Lung (tissue), 12 donors: ENCODE data around the gene CDK2AP2. TPM values are rescaled to one million over a fixed set of nuclear protein-coding genes. Genes with fewer than 3 reads are reported as not detected.

Source experiments
- ATAC-seq: fragments of 200-7000 bp; cut with Tn5 transposase; one replicate; pipeline ENCODE4 v1.9.1; 2020; ENCODE audit warnings: moderate number of reproducible peaks; ENCODE audit not compliant: insufficient read depth, low FRiP score
- DNase-seq, 3 donors: peaks; one replicate each; pipeline ENCODE4 v3.0.0-alpha.2; 2013 to 2017
- H3K27ac ChIP-seq, 2 donors: one replicate each; pipeline ENCODE4 v1.5.1; 2013; ENCODE audit warnings: mild to moderate bottlenecking in 2 of 2, moderate library complexity in 2 of 2, control low read depth in 1 of 2, inconsistent platforms in 1 of 2, low read depth in 1 of 2, low read length in 1 of 2
- H3K27me3 ChIP-seq, 3 donors: one replicate each; pipeline ENCODE4 v1.5.1; 2013; ENCODE audit warnings: low read length in 2 of 3; ENCODE audit not compliant: control insufficient read depth in 3 of 3, insufficient read depth in 3 of 3
- H3K36me3 ChIP-seq, 4 donors: one replicate each; pipeline ENCODE4 v1.5.1; 2013; ENCODE audit warnings: low read length in 4 of 4, mild to moderate bottlenecking in 1 of 4, moderate library complexity in 1 of 4; ENCODE audit not compliant: control insufficient read depth in 4 of 4, insufficient read depth in 4 of 4
- H3K4me1 ChIP-seq, 5 donors: one replicate each; pipeline ENCODE4 v1.5.1; 2013; ENCODE audit warnings: low read length in 5 of 5, mild to moderate bottlenecking in 2 of 5, moderate library complexity in 1 of 5; ENCODE audit not compliant: control insufficient read depth in 5 of 5, insufficient read depth in 5 of 5
- H3K4me3 ChIP-seq: one replicate; pipeline ENCODE4 v1.5.1; 2013; ENCODE audit warnings: mild to moderate bottlenecking, control low read depth, moderate library complexity
- H3K9ac ChIP-seq, 2 donors: one replicate each; pipeline ENCODE4 v1.5.1; 2013; ENCODE audit warnings: low read length in 2 of 2, control low read depth in 1 of 2; ENCODE audit not compliant: insufficient read depth in 1 of 2
- H3K9me3 ChIP-seq, 4 donors: one replicate each; pipeline ENCODE4 v1.5.1; 2013; ENCODE audit warnings: low read length in 3 of 4, mild to moderate bottlenecking in 1 of 4, moderate library complexity in 1 of 4; ENCODE audit not compliant: control insufficient read depth in 4 of 4, insufficient read depth in 3 of 4
- CTCF ChIP-seq: IDR thresholded peaks from 2 replicates; pipeline ENCODE4 v1.5.1; 2012; ENCODE audit warnings: mild to moderate bottlenecking; ENCODE audit errors: control extremely low read depth, extremely low read depth
- WGBS, 2 donors: extraction: QIAGEN DNeasy Blood & Tissue Kit; methylation state at CpG; one replicate each; pipeline ENCODE4 v1.1.7; 2013; 5-methylcytosine and 5-hydroxymethylcytosine counted together
- polyA plus RNA-seq, 2 donors: library from polyadenylated mRNA; stranded (reverse); fragments of 200-250 nt; gene quantifications; one replicate each; pipeline ENCODE4 v1.2.1, GENCODE V29; 2013
- total RNA-seq, 2 donors: library from RNA; depleted of rRNA in 1 of 2; stranded (reverse); fragments of >200 nt in 1 of 2; gene quantifications; one replicate each; pipeline ENCODE4 v1.2.1, GENCODE V29; 2014 to 2021
- donor health status: control.
- donor health status: control.
- donor health status: Bipolar disorder and iron deficiency.
- donor health status: healthy.
- donor health status: DM: yes; HTN: yes; CAD: no.

CDK2AP2 gene
- total and polyA plus RNA-seq, 4 donors = 21.7 to 149 (median 121) TPM

DNA sequence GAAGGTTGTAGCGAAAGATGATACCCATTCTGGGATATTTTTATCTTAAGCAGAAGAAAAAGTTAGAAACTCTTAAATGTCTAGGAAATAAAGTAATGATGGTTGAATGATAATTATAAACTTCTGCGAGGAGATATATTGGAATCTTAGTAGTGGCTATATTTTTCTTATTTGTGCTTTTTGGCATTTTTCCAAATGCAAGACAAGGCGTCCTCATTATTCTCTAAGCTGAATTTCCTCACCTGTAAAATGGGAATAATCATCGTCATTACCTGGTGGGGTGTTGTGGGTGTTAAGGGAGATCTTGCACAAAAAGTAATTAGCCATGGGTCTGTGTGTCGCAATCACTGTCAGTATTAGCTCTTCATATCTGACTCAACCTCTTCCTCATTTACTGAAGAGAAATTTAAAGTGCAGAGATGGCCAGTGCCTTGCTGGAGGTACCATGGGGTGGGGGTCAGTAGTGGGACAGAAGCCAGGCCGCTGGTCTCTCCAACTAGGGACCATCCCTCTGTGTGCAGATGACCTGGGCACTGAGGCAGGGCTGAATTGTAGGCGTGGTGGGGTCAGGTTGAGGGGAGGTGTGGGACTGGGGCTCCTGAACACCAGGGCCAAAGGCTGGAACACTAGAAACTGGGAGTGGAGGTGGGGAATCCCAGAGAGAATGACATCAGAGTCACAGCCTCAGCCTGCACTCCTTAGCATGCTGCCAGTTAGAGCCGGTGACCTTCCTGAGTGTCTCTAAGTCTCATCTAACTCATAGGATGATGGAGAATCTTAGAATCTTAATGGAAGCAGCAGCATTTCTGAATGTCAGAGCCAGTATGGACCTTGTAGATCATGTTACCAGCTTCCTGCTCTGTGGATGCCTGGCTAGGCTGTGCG lies 6.9 kb downstream of the CDK2AP2 start:
- Histone ChIP-seq H3K27ac (no peak overlapping the region), H3K36me3 (peaks cover 3 to 26% (median 8%) of the 10 kb centered on the region in 4 donors), H3K9ac (no peak overlapping the region), H3K27me3 (no peaks in the 10 kb centered on the region), H3K9me3 (peaks cover 0 to 3% (median 0%) of the 10 kb centered on the region in 4 donors), H3K4me3 (no peak overlapping the region), H3K4me1 (peaks cover 0 to 19% (median 10%) of the 10 kb centered on the region in 5 donors)
- 85 to 89% methylated on average over 9 of the region's 9 CpGs for WGBS, 2 donors
- ATAC-seq (no peak), DNase-seq (no peak)
- TF ChIP-seq CTCF = no peak

GRCh38 chr11:67500484-67500821 lies 7.5 kb downstream of the CDK2AP2 start:
- H3K9me3 ChIP-seq = peaks cover 0 to 3% (median 0%) of the 10 kb centered on the region in 4 donors
- WGBS, 2 donors = 85 to 91% methylated on average over 1 of the region's 1 CpG
- H3K27me3 ChIP-seq = no peaks in the 10 kb centered on the region
- ATAC-seq = no peak
- peaks cover 3 to 32% (median 8%) of the 10 kb centered on the region in 4 donors for H3K36me3 ChIP-seq
- H3K27ac ChIP-seq = no peak overlapping the region
- no peak overlapping the region for H3K4me3 ChIP-seq
- no peak for TF ChIP-seq CTCF
- DNase-seq = no peak
- peaks cover 0 to 13% (median 6%) of the 10 kb centered on the region in 5 donors for H3K4me1 ChIP-seq
- no peak overlapping the region for H3K9ac ChIP-seq

DNA sequence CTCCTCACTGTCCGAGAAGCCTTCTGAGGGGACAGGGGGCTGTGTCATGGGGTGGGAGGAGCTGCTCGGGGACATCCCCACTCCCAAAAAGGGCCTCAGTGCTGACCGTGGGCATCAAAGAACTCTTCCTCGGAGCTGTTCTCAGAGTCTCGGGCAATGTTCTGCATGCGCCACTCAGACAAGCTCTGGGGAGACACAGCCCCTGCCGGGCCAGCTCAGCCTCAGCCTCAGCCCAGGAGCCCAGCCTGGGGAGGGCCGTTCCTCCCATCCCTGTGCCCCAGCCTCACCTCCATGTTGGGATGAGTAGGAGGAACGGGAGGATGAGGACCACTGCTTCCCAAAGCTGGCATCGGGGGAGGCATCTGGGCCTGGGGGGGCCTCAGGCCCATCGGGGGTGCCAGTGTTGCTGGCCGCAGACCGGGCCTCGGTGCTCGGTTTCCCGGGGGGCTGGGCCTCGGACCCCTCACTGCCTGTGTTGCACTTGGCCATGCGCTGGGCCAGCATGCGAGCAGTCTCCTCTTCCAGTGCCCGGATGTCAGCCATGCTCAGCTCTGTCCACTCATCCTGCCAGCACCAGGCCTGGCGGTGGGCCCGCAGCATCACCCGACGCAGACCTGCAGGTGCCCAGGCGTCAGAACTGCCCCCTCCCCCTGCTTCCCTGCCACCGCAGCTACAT lies 8.0 kb downstream of the CDK2AP2 start:
- Histone ChIP-seq H3K36me3 (peaks cover 3 to 36% (median 11%) of the 10 kb centered on the region in 4 donors), H3K9ac (no peak overlapping the region), H3K4me3 (no peak overlapping the region), H3K9me3 (peaks cover 0 to 3% (median 0%) of the 10 kb centered on the region in 4 donors), H3K27me3 (no peaks in the 10 kb centered on the region), H3K27ac (no peak overlapping the region), H3K4me1 (peaks cover 0 to 11% (median 6%) of the 10 kb centered on the region in 5 donors)
- no peak for TF ChIP-seq CTCF
- ATAC-seq (no peak), DNase-seq (no peak)
- WGBS, 2 donors = 94 to 98% methylated on average over 26 of the region's 26 CpGs
